Stimulated activated naive CD4-positive, alpha-beta T cell treated with Interleukin-2 at 50 U/mL for 16 hours (primary cell): ENCODE results near the gene ERVFRD-1.
"Not testable (repeated sequence)": the region's sequence is repeated elsewhere in the genome, so short reads cannot be mapped to it uniquely, and the experiment has no call there.

ENCODE experiments used
- DNase-seq: peaks from one replicate; lab custom pipeline; 2025; lab: John Stamatoyannopoulos, UW

ERVFRD-1 gene

DNA sequence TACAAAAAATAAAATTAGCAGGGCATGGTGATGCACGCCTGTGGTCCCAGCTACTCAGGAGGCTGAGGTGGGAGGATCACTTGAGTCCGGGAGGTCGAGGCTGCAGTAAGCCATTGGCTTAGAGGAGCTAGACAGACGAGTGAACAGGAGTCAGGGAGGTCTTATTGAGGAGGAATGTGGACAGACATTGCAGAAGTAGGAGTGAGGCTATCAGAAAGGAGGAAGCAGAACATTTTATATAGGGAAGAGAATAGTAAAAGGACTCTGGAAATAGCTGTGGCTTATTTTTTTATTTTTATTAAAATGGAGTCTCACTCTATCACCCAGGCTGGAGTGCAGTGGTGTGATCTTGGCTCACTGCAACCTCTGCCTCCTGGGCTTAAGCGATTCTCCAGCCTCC is 20.4 kb downstream of the ERVFRD-1 start:
- not testable (repeated sequence) for DNase-seq

DNA sequence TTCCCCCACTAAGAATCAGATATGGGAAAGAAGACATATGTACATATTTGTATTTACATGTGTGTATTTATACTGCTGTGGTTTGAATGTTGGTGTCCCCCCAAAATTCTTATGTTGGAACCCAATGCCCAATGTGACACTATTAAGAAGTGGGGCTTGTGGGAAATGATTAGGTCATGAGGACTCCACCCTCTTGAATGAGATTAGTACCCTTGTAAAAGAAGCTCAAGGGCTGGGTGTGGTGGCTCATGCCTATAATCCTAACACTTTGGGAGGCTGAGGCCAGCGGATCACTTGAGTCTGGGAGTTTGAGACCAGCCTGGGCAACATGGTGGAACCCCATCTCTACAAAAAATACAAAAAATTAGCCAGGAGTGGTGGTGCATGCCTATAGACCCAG is 21.8 kb downstream of the ERVFRD-1 start:
- DNase-seq: no peak

DNA sequence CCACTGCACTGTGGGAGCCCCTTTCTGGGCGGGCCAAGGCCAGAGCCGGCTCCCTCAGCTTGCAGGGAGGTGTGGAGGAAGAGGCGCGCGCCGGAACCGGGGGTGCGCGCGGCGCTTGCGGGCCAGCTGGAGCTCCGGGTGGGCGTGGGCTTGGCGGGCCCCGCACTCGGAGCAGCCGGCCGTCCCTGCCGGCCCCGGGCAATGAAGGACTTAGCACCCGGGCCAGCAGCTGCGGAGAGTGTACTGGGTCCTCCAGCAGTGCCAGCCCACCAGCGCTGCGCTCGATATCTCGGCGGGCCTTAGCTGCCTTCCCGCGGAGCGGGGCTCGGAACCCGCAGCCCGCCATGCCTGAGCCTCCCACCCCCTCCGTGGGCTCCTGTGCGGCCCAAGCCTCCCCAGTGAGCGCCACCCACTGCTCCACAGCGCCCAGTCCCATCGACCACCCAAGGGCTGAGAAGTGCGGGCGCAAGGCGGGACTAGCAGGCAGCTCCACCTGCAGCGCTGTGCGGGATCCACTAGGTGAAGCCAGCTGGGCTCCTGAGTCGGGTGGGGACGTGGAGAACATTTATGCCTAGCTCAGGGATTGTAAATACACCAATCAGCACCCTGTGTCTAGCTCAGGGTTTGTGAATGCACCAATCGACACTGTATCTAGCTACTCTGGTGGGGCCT is 24.2 kb downstream of the ERVFRD-1 start:
- not testable (repeated sequence) for DNase-seq

DNA sequence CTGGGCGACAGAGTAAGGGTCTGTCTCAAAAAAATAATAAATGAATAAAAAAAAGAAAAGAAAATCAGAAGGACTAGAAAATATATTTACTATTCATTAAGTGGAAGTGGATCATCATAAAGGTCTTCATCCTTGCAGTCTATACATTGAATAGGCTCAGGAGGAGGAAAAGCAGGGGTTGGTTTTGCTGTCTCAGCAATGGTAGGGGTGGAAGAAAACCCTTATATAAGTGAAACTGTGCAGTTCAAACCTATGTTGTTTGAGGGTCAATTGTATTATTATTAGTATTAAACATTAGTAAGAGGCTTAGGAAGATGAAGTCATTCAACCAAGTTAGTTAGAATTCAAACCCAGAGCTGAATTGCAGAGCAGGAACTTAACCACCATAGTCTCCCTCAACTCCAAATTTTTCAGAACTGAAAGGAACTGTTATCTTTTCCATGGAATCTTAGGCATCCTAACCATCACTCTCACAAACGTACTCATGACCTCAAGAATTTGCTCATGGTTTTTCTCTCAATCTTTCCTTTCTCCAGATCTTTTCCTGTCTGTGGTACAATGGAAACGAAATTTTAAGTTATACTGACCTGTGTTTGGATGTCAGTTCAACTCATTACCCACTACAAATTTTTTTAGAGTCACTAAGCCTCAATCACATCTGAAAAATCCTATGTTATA is 25.6 kb downstream of the ERVFRD-1 start:
- DNase-seq: no peak

DNA sequence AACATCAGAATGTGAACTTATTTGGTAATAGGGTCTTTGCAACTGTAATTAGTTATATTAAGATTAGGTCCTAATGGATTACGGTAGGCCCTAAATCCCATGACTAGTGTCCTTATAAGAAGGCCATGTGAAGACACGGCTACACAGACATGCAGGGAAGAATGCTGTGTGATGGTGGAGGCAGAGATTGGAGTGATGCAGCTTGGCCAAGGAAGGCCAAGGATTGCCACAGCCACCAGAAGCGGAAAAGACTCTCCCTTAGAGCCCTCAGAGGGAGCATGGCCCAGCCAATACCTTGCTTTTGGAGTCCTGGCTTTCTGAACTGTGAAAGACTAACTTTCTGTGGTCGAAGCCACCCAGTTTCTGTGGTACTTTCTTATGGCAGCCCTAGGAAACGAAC is 27.6 kb downstream of the ERVFRD-1 start:
- DNase-seq: no peak

DNA sequence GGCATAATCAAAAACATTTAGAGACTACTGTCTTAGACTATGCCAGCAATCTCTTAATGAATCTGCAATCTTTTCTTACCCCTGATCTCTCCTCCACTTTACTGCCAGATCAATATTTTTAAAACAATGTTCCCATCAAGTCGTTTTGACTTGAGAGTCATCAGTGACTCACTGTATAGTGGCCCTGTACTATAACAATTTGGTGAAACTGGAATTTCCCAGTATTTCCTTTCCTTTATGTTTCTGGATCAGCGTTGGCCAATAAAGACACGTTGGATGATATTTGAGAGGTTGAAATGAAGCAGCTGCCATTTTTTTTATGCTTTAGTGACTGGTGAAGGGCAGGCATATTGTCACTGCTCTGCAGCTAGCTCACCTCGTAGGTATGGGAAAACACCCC is 28.0 kb downstream of the ERVFRD-1 start:
- DNase-seq: no peak

DNA sequence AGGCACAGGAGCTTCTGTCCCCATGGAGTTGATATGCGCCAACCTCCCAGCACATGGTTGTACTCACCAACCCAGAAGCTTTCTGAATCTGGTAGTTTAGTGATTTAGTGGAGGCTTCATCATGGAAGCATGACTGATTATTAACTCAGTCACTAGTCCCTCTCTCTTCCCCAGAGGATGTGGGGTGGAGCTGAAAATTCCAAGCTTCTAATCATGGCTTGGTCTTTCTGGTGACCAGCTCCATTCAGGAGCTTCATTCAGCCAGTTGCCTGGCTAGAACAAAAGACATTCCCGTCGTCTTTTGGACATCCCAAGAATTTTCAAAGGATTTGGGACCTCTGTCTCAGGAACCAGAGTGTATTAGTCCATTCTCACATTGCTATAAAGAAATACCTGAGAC is 31.2 kb downstream of the ERVFRD-1 start:
- DNase-seq: no peak

DNA sequence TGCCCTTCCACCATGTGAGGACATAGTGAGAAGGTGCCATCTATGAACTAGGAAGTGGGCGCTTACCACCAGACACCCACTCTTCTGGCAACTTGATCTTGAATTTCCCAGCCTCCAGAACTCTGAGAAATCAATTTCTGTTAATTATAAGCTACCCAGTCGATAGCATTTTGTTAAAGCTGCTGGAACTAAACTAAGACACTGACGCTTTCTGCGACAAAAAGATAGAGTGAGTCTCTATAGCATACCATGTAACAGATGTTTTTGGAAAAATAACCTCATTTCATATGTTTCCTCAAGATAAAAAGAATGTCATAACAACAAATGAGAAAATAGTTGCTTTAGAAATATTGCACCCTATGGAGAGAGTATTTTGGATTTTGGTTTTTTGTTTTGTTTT is 33.3 kb downstream of the ERVFRD-1 start:
- no peak for DNase-seq

DNA sequence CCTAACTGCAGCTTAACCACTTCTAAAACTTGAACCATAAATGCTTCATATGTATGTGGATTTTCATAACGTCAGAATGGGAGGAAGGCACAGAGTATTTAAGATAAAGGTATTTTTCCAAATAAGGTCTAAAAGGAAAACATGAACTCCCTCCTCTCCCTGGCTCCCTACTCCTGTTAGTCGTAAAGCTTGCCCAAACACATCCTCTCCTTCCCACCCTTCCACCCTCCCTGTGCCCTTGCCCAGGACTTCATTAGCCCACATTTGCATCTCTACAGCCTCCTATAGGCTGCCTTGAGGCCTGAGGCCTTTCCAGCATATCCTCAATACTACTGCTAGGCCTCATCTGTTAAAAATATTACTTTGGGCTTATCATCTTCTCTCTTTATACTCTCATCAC is 35.0 kb downstream of the ERVFRD-1 start:
- no peak for DNase-seq

DNA sequence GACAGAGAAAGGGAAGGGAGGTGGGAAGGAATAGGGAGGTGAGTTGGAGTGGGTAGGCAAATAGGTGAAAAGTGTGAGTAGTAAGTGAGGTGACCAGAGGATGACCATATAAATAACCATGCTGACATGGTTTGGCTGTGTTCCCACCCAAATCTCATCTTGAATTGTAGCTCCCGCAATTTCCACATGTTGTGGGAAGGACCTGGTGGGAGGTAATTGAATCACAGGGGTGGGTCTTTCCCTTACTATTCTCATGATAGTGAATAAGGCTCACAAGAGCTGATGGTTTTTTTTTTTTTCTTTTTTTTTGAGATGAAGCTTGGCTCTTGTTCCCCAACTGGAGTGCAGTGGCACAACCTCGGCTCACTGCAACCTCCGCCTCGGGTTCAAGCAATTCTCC is 39.4 kb downstream of the ERVFRD-1 start:
- no peak for DNase-seq

DNA sequence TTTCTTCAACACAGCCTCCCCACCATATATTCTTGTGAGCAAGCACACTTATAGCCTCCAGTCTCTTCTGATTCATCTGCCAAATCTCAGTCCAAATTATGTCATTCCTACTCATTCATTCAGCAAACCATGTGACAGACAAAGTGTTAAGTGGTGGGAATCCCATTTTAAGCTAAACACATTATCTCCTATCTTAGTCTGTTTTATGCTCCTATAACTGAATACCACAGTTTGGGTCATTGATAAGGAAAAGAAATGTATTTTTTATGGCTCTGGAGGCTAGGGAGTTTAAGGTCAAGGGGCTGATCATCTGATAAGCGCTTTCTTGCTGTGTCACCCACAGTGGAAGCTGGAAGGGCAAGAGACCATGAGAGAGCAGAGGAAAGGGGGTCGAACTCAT is 41.8 kb downstream of the ERVFRD-1 start:
- no peak for DNase-seq

DNA sequence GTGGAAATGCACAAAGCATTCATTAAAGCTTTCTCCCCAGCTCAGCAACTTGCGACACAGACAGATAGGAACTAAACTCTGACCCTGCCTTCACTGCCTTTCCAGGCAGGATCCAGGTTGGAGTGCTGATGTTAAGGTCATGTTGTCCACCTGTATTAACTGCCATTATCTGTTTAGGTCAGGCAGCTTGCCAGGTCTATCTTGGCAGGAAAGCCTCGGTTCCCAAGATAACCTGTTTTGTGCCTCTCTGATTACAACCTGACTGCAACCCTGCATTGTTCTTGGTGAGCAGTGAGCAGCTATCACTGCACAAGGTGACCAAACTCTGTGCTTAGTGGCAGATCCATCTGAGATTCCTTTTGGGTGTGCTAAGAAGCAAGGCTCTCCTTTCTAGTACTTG is 44.2 kb downstream of the ERVFRD-1 start:
- DNase-seq: no peak

DNA sequence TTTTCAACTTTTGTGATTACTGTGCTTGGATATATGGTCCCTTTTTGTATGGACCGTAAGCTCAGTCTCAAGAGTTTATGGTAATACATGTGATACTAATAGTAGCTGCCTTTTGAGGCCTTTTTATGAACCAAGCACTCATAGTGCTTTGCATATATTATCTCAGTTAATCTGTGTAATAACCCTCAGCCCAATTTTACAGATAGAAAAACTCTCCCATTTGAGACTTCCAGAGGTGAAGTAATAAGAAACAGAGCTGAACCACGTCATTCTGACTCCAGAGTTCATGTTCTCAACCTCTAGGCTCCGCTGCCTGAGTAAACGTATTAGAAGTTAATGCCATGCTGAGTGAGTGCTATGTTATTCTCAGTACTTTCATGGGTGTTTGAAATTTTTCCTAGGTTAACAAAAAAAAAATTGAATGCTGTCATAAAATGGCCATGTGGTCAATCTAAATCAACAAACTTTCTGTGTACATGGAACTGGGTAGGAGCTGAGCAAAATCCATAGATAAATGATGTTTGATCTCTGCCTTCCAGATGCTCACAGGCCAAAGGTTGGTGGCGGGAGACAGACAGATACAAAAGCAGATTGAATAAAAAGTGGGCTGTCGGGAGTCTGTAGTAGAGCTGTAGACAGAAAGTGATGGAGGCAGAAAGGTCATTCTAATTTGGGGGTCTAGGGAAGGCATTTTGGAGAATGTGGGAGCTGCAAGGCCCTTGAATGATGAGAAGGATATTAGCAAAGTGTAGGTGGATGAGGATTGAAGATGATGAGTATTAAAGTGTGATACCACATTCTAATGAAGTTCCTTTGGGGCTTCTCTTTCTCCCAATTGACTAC is 44.8 kb downstream of the ERVFRD-1 start:
- DNase-seq: no peak

DNA sequence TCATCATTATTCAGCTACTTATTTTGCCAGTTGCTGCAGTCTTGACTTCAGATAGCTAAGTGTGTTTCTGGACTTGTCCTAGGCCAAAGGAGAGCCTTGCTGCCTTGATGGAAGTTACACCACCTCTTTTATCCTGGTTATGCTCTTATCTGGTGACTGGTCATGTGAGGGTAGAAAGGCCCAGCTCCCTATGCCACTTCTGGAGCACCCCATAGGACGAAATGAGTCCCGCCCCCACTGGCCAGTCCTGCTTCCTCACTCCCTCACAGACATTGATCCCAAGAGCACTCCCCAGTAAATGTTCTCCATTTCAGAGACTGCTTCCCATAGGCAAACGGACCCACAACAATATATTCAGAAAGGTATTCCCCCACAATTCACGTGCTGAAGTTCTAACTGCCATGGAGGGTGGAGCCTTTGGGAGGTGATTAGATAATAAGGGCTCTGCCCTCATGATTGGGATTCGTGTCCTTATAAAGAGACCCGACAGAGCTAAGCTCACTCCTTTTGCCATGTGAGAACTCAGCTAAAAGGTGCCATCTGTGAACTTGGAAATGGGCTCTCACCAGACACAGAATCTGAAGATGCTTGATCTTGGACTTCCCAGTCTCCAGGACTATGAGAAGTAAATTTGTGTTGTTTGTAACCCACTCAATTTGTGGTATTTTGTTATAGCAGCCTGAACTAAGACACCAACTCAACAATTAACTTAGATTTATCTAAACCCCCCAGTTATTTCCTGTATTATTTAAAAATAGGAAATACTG is 45.9 kb downstream of the ERVFRD-1 start:
- no peak for DNase-seq

DNA sequence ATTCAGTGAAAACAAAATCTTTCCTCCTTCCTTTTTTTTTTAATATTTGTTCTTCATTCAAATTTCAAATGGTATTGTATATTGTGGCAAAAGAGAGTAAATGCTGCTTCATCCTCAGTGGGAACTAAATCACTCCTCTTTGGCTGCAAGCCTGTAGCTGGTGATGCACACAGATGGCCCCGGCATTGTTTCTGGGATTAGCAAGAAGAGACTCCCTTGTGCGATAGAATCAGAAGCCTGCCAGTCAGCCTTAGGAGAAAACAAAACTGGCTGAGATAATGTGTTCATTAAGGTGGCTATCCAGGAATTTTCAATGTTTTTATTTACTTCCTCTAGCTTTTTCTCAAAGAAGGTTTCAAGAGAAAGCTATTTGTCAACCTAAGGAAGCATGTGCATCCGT is 46.7 kb downstream of the ERVFRD-1 start:
- DNase-seq: no peak

DNA sequence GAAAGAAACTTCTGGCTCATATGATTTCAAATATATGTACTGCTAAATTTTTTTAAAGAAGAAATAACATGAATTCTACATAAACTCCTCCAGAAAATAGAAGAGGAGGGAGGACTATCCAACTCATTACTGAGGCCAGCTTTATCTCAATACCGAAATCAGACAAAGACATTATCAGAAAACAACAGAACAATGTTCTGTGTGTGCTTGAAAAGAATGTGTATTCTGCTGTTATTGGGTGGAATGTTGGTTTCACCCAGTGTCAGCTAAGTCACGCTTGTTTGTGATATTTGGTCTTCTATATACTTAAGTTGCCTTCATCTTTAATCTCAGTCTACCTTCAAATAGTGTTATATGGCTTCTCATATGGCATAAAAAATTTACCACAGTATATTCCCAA is 48.8 kb downstream of the ERVFRD-1 start:
- DNase-seq: no peak

DNA sequence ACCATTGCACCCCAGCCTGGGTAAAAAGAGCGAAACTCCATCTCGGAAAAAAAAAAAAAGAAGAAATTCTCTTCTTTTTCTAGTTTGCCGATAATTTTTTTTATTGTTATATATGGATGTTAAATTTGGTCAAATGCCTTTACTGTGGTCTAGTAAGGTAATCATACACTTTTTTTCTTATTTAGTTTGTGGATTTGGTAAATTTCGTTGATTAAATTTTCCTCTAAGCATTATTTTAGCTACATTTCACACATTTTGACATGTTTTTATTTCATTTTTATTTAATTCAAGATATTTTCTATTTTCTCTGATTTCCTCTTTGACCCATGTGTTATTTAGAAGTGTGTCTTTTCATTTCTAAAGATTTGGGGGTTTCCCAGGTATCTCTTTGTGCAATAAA is 49.4 kb downstream of the ERVFRD-1 start:
- no peak for DNase-seq

DNA sequence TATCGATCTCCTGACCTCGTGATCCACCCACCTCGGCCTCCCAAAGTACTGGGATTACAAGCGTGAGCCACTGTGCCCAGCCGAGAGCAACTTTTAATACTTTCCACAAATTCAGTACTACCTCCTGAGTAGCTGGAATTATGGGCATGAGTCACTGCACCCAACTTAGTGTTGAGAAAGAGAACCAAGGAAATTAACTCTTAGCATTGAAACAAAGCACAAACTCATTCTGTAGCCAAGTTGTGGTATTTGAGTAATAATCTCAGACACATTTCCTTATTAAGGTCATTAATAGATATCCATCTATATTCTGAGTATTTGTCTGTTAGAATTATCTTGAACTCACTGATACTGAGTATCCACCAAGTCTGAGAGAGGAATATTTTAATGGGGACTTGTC is 53.1 kb downstream of the ERVFRD-1 start:
- DNase-seq: no peak

DNA sequence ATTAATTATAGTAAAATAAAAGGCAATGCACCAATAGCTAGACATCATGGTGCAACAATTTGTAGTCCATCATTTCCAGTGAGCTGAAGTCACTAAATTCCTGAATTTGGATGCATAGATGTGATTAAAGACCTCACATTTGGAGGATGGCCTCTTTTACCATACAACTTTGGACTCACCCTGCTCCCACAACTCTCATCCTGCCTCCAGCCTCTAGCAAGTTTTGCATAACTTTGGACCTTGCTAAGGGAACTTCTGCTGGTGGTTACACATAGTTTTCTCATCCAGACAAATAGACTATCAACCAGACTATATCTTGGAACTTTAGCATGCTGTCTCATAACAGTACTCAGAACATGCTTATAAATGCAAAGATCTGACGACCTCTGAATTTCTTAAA is 54.7 kb downstream of the ERVFRD-1 start:
- no peak for DNase-seq

DNA sequence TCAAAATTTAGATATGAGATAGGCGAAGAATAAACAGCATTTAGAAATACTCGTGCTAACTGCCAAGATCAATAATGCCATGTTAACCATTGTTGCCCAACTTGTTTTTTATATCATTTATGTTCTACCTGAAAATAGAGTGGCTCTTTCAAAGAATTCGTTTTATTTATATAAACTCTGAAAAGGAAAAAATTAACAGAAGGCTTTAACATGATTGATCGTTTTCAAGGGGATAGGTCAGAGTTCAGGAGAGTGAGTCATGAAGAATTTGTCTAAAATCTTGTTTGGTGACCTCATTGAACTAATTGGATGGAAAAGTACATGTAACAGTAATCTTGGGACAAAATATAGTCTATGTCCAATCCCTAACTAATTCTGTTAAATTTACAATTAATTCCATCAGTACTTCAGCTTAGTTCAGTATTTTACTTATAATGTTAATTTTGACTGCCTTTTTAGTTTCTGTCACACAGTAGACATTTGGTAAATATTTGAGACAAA is 56.3 kb downstream of the ERVFRD-1 start:
- no peak for DNase-seq

DNA sequence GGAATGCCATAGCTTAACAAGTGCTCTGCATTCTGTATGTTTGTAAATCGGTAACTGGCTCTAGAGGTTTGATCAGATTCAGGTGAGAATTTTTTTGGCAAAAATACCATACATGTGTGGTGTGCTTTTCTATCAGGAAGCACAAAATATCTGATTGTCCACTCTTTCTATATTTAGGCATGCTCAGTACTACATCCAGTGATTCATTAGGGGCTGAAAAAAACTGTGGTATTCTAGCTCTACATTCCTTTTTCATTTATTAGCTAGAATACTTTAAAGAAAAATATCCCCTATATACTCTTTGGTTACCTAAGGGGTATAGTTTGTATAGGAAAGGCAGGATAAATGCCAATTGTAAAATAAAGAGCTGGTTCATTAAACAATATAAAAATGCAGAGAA is 56.8 kb downstream of the ERVFRD-1 start:
- DNase-seq: no peak

DNA sequence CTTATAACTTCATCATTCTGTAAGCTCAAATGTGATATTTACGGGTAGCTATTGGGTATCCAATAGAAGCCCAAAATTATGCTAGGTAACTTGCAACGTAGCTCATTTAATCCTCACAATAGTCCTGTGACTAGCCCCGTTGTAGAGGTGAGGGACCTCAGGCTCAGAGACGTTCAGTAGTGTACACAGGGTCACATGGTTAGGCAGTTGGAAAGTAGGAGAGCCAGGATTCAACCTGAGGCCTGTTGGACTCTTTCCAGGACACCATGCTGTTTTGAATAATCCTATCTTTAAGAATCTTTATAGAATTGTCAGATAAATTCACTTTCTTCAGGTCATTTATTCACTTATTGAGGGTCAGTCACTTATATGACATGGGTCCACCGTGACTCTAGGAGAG is 58.2 kb downstream of the ERVFRD-1 start:
- no peak for DNase-seq
